HUES6 (cell line): ENCODE data around the gene TRERF1.

ENCODE experiments used
- H3K27ac ChIP-seq: 2 replicates; pipeline ENCODE4 v1.7.0; 2013; ENCODE audit warnings: low read depth, mild to moderate bottlenecking, low read length, inconsistent platforms
- H3K27me3 ChIP-seq: 2 replicates; pipeline ENCODE4 v1.6.1; 2013; ENCODE audit warnings: low read length; ENCODE audit not compliant: control insufficient read depth, insufficient read depth
- H3K36me3 ChIP-seq: 2 replicates; pipeline ENCODE4 v1.6.1; 2013; ENCODE audit warnings: low read length; ENCODE audit not compliant: control insufficient read depth, insufficient read depth
- H3K4me1 ChIP-seq: 2 replicates; pipeline ENCODE4 v1.6.1; 2013; ENCODE audit warnings: low read length; ENCODE audit not compliant: control insufficient read depth, insufficient read depth
- H3K4me3 ChIP-seq: 2 replicates; pipeline ENCODE4 v1.5.1; 2013; ENCODE audit warnings: low read depth, low read length
- H3K9ac ChIP-seq: one replicate; pipeline ENCODE4 v1.6.1; 2013; ENCODE audit warnings: mild to moderate bottlenecking, low read length
- H3K9me3 ChIP-seq: 2 replicates; pipeline ENCODE4 v1.6.1; 2013; ENCODE audit warnings: low read depth, low read length; ENCODE audit not compliant: control insufficient read depth, insufficient read depth

TRERF1 gene

DNA sequence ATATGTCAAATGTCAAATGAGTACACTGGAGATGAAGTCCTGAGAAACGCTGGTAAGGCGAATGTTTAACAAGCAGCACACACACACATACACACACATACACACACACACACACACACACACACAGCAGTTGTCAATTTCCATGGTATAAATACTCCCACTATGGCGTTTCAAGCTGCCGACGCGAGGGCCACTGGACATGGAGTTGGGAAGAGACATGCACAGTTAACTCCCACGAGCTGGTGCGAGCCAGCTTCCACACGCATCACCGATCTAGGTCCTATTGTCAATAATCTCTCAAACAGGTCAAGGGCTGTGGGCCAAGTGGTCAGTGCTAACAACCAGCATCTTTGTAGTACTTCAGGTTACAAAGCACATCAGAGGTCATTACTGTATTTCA is 58.9 kb downstream of the TRERF1 start:
- Histone ChIP-seq H3K36me3 (no peaks in the 10 kb centered on the region), H3K9ac (no peak overlapping the region), H3K4me3 (no peak overlapping the region), H3K27ac (no peak overlapping the region), H3K27me3 (no peaks in the 10 kb centered on the region), H3K9me3 (no peaks in the 10 kb centered on the region), H3K4me1 (peaks cover 23% of the 10 kb centered on the region; the same call in 1 of the 2 replicates)

DNA sequence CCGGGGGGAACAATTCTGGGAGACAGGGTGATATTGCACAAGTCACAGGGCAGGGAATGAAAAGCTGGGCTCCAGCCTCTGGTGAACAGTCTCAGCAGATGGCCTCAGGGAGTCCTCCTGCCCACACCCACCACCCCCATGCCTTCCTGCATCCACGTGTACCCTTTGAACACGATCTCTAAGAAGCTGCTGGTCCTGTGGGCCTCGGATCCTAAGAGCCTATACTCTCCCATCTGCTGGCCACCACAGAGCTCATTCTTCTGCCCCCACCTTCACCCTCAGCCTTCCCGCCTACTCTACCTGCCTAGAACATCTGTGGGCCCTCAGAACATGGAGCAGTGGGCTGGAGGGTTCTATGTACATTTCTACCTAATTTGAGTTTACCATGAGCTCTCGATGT is 60.3 kb downstream of the TRERF1 start:
- Histone ChIP-seq H3K9me3 (no peaks in the 10 kb centered on the region), H3K27ac (no peak overlapping the region), H3K27me3 (no peaks in the 10 kb centered on the region), H3K4me1 (peaks cover 23% of the 10 kb centered on the region; the same call in 1 of the 2 replicates), H3K4me3 (no peak overlapping the region), H3K9ac (no peak overlapping the region), H3K36me3 (no peaks in the 10 kb centered on the region)

- Histone ChIP-seq H3K27ac (no peak overlapping the region), H3K4me1 (peaks cover 20% of the 10 kb centered on the region; the same call in 1 of the 2 replicates), H3K9ac (no peak overlapping the region), H3K4me3 (no peak overlapping the region), H3K9me3 (no peaks in the 10 kb centered on the region), H3K36me3 (no peaks in the 10 kb centered on the region), H3K27me3 (no peaks in the 10 kb centered on the region)
These were observed 61.3 kb downstream of the TRERF1 start for GRCh38 chr6:42390228-42390934.

GRCh38 chr6:42389736-42390135 is 62.0 kb downstream of the TRERF1 start:
- Histone ChIP-seq H3K36me3 (no peaks in the 10 kb centered on the region), H3K9ac (no peak overlapping the region), H3K27ac (no peak overlapping the region), H3K4me1 (peaks cover 16% of the 10 kb centered on the region; the same call in 1 of the 2 replicates), H3K4me3 (no peak overlapping the region), H3K9me3 (no peaks in the 10 kb centered on the region), H3K27me3 (no peaks in the 10 kb centered on the region)

- peaks cover 16% of the 10 kb centered on the region; the same call in 1 of the 2 replicates for H3K4me1 ChIP-seq
- no peak overlapping the region for H3K27ac ChIP-seq
- H3K9ac ChIP-seq: no peak overlapping the region
- H3K27me3 ChIP-seq: no peaks in the 10 kb centered on the region
- H3K4me3 ChIP-seq: no peak overlapping the region
- H3K36me3 ChIP-seq: no peaks in the 10 kb centered on the region
- H3K9me3 ChIP-seq: no peaks in the 10 kb centered on the region
These were observed 63.7 kb downstream of the TRERF1 start for GRCh38 chr6:42388046-42388445.

- no peak overlapping the region for H3K9ac ChIP-seq
- no peaks in the 10 kb centered on the region for H3K36me3 ChIP-seq
- no peak overlapping the region for H3K4me3 ChIP-seq
- no peaks in the 10 kb centered on the region for H3K9me3 ChIP-seq
- no peak overlapping the region for H3K27ac ChIP-seq
- no peaks in the 10 kb centered on the region for H3K27me3 ChIP-seq
- H3K4me1 ChIP-seq: peaks cover 13% of the 10 kb centered on the region; the same call in 1 of the 2 replicates
These were observed 64.4 kb downstream of the TRERF1 start for GRCh38 chr6:42387336-42387735.

DNA sequence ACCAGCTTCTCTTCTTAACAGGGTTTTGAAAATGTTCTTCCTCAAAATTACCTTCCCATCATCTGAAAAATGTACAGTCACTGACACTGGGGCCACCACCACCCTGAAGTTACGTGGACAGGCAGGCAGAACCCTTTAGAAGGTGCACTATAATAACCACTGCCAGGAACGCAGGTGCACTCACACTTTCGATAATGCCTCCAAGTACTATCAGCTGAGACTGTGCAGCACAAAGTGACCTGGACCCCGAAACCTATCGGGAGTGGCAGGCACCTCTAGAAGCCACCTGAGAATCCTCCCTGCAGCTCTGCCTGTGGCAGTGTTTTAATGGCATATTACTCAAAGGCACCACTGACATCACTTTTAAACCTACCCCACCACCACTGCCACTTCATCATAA is 66.4 kb downstream of the TRERF1 start:
- H3K4me1 ChIP-seq: peaks cover 13% of the 10 kb centered on the region; the same call in 1 of the 2 replicates
- H3K9ac ChIP-seq: no peak overlapping the region
- no peaks in the 10 kb centered on the region for H3K9me3 ChIP-seq

DNA sequence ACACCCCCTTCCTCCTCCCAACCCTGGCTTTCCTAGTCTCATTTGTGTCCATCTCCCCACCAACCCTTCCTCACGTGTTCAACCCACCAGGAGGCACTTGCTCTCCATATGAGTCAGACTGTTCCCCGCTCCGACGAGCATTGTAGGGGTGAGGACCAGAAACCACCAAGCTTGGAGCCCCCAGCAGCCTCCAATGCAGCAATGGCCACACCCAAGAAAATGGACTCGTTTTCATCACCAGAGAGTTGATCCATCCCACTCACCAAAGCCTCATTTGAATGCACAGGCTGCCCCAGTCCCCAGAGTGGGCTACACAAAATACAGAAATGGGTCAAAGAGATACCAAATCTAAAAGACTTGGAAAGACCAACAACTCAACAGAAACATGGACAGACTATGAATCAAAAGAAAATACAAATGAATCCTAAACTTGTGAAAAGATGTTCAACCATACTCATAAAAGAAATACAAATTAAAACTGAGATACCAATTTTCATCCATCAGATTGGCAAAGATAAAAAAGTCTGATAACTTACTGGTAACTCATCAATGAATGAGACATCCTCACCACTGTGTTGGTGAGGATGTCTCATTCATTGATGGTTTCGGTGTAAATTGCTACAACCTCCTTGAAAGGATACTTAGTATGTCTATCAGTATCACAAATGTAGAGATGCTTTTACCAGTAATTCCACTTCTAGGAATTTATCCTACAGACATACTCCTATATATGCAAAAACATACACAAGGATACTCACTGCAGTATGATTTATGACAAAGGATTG is 68.1 kb downstream of the TRERF1 start:
- no peaks in the 10 kb centered on the region for H3K9me3 ChIP-seq
- 0 out of 2 replicates have a peak, but pooled peaks cover 4% of the 10 kb centered on the region for H3K4me1 ChIP-seq
- H3K9ac ChIP-seq: no peak overlapping the region
- H3K27ac ChIP-seq: no peak overlapping the region
- no peaks in the 10 kb centered on the region for H3K27me3 ChIP-seq
- H3K36me3 ChIP-seq: no peaks in the 10 kb centered on the region
- no peak overlapping the region for H3K4me3 ChIP-seq

More for the DNA sequence above, 66.4 kb downstream of the TRERF1 start:
- Histone ChIP-seq H3K27me3 (no peaks in the 10 kb centered on the region), H3K36me3 (no peaks in the 10 kb centered on the region), H3K27ac (no peak overlapping the region), H3K4me3 (no peak overlapping the region)

DNA sequence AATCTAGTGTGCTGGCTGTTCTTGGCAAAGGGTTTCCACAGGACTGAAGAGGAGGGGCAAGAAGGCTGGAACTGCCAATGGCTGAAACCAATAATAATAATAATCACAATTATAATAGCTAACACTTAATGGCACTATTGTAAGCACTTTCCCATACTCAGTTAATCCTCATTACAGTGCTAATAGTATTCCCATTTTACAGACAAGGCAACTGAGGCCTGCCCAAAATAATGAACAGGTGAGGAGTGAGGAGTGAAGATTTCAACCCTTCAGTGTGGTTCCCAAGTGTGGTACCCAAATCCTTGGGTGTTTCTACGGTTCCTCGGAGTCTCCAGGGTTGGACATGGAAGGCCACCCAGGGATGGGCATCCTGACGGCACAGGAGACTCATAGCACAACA is 69.9 kb downstream of the TRERF1 start:
- no peak overlapping the region for H3K27ac ChIP-seq
- H3K4me1 ChIP-seq: 0 out of 2 replicates have a peak, but pooled peaks cover 4% of the 10 kb centered on the region
- H3K9me3 ChIP-seq: no peaks in the 10 kb centered on the region
- H3K9ac ChIP-seq: no peak overlapping the region
- no peaks in the 10 kb centered on the region for H3K27me3 ChIP-seq
- H3K36me3 ChIP-seq: no peaks in the 10 kb centered on the region
- H3K4me3 ChIP-seq: no peak overlapping the region

DNA sequence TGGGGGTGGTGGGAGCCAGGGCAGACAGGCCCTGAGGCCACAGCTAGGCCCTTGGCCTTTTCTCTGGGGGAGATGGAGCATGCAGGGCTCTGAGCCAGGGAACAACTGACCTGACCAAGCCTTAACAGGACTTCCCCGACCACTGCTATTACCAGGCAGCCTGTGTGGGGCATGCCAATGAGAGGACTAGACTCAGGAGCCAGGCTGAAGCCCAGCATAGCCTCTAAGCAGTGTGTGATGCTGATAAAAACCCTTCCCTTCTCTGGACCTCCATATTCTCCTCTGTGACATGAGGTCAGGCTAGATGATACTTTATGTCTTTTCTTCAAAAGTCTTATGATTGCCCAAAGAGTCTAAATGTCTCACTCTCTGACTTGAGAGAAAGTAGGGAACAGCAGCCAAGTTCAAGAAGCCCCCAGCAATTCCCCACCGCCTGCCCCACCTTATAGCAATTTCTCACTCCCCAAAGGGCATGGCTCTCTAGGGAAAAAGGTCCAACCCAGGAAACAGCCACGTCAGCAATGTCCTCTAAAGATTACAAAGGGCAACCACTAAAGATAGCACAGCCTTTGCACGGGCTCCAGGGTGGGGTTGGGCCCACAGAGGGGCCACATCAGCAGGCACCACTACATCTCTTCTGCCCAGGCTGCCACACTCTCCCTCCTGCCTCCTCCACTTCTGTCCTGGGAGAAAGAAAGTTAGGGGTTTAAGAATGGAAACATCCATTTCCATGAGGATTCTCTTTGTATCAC is 71.3 kb downstream of the TRERF1 start:
- peaks cover 7% of the 10 kb centered on the region; the same call in 1 of the 2 replicates for H3K4me1 ChIP-seq
- no peaks in the 10 kb centered on the region for H3K27me3 ChIP-seq
- H3K4me3 ChIP-seq: no peak overlapping the region
- H3K9me3 ChIP-seq: no peaks in the 10 kb centered on the region
- no peaks in the 10 kb centered on the region for H3K36me3 ChIP-seq
- H3K9ac ChIP-seq: no peak overlapping the region
- H3K27ac ChIP-seq: no peak overlapping the region
